Right lobe of liver (tissue), 6 donors: Measurements from ENCODE around the gene TNRC18. TPM values are rescaled to one million over a fixed set of nuclear protein-coding genes. Genes with fewer than 3 reads are reported as not detected.
"Not testable (repeated sequence)": the region's sequence is repeated elsewhere in the genome, so short reads cannot be mapped to it uniquely, and the experiment has no call there.

Experiments
- ATAC-seq, 4 donors: fragments of 200-7000 bp; cut with Tn5 transposase; one replicate each; pipeline ENCODE4 v1.9.1; 2020; ENCODE audit warnings: mild to moderate bottlenecking in 4 of 4, moderate library complexity in 4 of 4
- DNase-seq, 3 donors: peaks; one replicate each; pipeline ENCODE4 v3.0.0-alpha.2; 2020
- H3K27ac ChIP-seq, 3 donors: fragments of 200-600 bp; one replicate each; pipeline ENCODE4 v1.8.0; 2022
- H3K27me3 ChIP-seq, 2 donors: fragments of 200-600 bp; one replicate each; pipeline ENCODE4 v1.8.0; 2022
- H3K36me3 ChIP-seq, 4 donors: fragments of 200-600 bp; sonication (generic) in 1 of 4; one replicate each; pipeline versions ENCODE4 v1.5.1 to v1.8.0; 2017 to 2022; ENCODE audit warnings: control low read depth in 1 of 4
- H3K4me1 ChIP-seq, 4 donors: fragments of 200-600 bp; sonication (generic) in 1 of 4; one replicate each; pipeline versions ENCODE4 v1.5.1 to v1.8.0; 2017 to 2022; ENCODE audit warnings: control low read depth in 1 of 4
- H3K4me3 ChIP-seq, 3 donors: fragments of 200-600 bp; one replicate each; pipeline ENCODE4 v1.8.0; 2022
- H3K9me3 ChIP-seq, 4 donors: fragments of 200-600 bp; sonication (generic) in 1 of 4; one replicate each; pipeline versions ENCODE4 v1.5.1 to v1.8.0; 2017 to 2022; ENCODE audit warnings: control low read depth in 1 of 4
- POLR2A ChIP-seq: fragments of 450-650 bp; IDR thresholded peaks from one replicate; pipeline ENCODE4 v1.6.1; 2017; ENCODE audit warnings: antibody characterized with exemption, mild to moderate bottlenecking
- WGBS: methylation state at CpG from one replicate; pipeline ENCODE4 v1.1.6; 2018; ENCODE audit warnings: low coverage, low lambda C conversion rate; ENCODE audit not compliant: insufficient coverage; ENCODE audit errors: missing lambda C conversion rate; 5-methylcytosine and 5-hydroxymethylcytosine counted together
- intact Hi-C, 2 donors: fragments of 100-400 bp; cut with DNase I; formaldehyde crosslinking; loops; one replicate each; pipeline versions ENCODE4 v1.11.2 to v1.14.1; 2022
- total RNA-seq, 6 experiments: library from RNA; depleted of rRNA in 2 of 6; stranded (reverse); fragments of >200 nt in 2 of 6; fragmentation: NEBNext Ultra II Directional in 3 of 6; extraction: Animal tissue kit (Norgen Biotek cat#: 25700) in 3 of 6; gene quantifications; one replicate each; pipeline versions ENCODE4 v1.1.0 to v1.2.4, GENCODE V29; 2016 to 2023
- TF ChIP-seq, protein P1 (sequence below), 4 donors: fragments of 200-600 bp in 3 of 4; fragments of 450-650 bp in 1 of 4; IDR thresholded peaks; one replicate each; pipeline versions ENCODE4 v1.5.1 to v1.8.0; 2016 to 2022; ENCODE audit warnings: antibody characterized with exemption in 4 of 4, mild to moderate bottlenecking in 2 of 4
- donor health status: DM: no; HTN: yes; CAD: no.
- donor health status: DM: no; HTN: no; CAD: no.
- donor health status: DM: no; HTN: no; CAD: no.
- donor health status: DM: no; HTN: yes; CAD: no.
- donor health status: DM: no; HTN: yes; CAD: no.

TNRC18 gene
- total RNA-seq, 6 experiments from 2014 or later, result 27.0 to 36.9 (median 30.5) TPM

GRCh38 chr7:5291301-5291700 is 132.3 kb downstream of the TNRC18 start:
- Histone ChIP-seq H3K4me1 (no peaks in the 10 kb centered on the region), H3K9me3 (no peaks in the 10 kb centered on the region), H3K4me3 (no peak overlapping the region), H3K27me3 (no peaks in the 10 kb centered on the region), H3K27ac (no peak overlapping the region), H3K36me3 (no peaks in the 10 kb centered on the region)
- TF ChIP-seq POLR2A, result no peak
- TF ChIP-seq, protein P1, sequence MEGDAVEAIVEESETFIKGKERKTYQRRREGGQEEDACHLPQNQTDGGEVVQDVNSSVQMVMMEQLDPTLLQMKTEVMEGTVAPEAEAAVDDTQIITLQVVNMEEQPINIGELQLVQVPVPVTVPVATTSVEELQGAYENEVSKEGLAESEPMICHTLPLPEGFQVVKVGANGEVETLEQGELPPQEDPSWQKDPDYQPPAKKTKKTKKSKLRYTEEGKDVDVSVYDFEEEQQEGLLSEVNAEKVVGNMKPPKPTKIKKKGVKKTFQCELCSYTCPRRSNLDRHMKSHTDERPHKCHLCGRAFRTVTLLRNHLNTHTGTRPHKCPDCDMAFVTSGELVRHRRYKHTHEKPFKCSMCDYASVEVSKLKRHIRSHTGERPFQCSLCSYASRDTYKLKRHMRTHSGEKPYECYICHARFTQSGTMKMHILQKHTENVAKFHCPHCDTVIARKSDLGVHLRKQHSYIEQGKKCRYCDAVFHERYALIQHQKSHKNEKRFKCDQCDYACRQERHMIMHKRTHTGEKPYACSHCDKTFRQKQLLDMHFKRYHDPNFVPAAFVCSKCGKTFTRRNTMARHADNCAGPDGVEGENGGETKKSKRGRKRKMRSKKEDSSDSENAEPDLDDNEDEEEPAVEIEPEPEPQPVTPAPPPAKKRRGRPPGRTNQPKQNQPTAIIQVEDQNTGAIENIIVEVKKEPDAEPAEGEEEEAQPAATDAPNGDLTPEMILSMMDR (IDR thresholded peaks at IDR 0.05), result no peak
- no peak for ATAC-seq
- 80% methylated on average over 1 of the region's 8 CpGs for WGBS
- intact Hi-C loops, result no loop called here
- DNase-seq, result no peak

GRCh38 chr7:5289355-5289754 is 134.3 kb downstream of the TNRC18 start:
- WGBS, result 52% methylated on average over 3 of the region's 7 CpGs
- intact Hi-C loops, result no loop called here
- Histone ChIP-seq H3K27me3 (no peaks in the 10 kb centered on the region), H3K9me3 (no peaks in the 10 kb centered on the region), H3K4me1 (peaks cover 0 to 4% (median 0%) of the 10 kb centered on the region in 4 donors), H3K36me3 (no peaks in the 10 kb centered on the region), H3K4me3 (no peak overlapping the region), H3K27ac (no peak overlapping the region)
- TF ChIP-seq, protein P1 (IDR thresholded peaks at IDR 0.05), result no peak
- TF ChIP-seq POLR2A, result no peak
- ATAC-seq, result no peak
- DNase-seq, result no peak

- H3K27me3 ChIP-seq, H3K9me3 ChIP-seq, H3K36me3 ChIP-seq, H3K27ac ChIP-seq, ATAC-seq, intact Hi-C loops, DNase-seq, H3K4me1 ChIP-seq, H3K4me3 ChIP-seq: not testable (repeated sequence)
- no CpG with 5 or more reads among the region's 8 CpGs for WGBS
These were observed 135.1 kb downstream of the TNRC18 start for GRCh38 chr7:5288560-5288959.

- Histone ChIP-seq H3K36me3 (no peaks in the 10 kb centered on the region), H3K9me3 (no peaks in the 10 kb centered on the region), H3K4me1 (peaks cover 0 to 14% (median 0%) of the 10 kb centered on the region in 4 donors), H3K27me3 (no peaks in the 10 kb centered on the region), H3K27ac (no peak overlapping the region), H3K4me3 (no peak overlapping the region)
- 50% methylated on average over 2 of the region's 19 CpGs for WGBS
- intact Hi-C loops, result no loop called here
- TF ChIP-seq POLR2A, result no peak
- TF ChIP-seq, protein P1 (IDR thresholded peaks at IDR 0.05), result no peak
- ATAC-seq (no peak), DNase-seq (no peak)
These were observed 135.8 kb downstream of the TNRC18 start for GRCh38 chr7:5287802-5288201.

GRCh38 chr7:5287373-5287772 is 136.3 kb downstream of the TNRC18 start:
- intact Hi-C loops, ATAC-seq: not testable (repeated sequence)

DNA sequence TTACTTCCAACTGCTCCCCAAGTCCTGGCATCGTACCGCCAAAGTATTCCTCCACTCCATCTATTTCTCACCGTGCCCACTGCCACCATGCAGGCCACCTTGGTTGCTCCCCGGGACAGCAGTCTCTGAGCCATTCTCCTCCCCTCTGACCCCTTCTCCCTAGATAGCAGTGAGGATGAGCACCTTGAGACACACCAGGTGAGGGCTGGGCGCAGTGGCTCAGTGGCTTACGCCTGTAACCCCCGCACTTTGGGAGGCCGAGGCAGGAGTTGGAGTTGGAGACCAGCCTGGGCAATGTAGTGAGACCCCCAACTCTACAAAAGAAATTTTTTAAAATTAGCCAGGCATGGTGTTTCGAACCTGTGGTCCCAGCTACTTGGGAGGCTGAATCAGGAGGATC is 136.7 kb downstream of the TNRC18 start:
- no peaks in the 10 kb centered on the region for H3K36me3 ChIP-seq
- DNase-seq (no peak), ATAC-seq (no peak)
- intact Hi-C loops, result no loop called here
- no peaks in the 10 kb centered on the region for H3K9me3 ChIP-seq
- peaks cover 0 to 14% (median 0%) of the 10 kb centered on the region in 4 donors for H3K4me1 ChIP-seq
- no peaks in the 10 kb centered on the region for H3K27me3 ChIP-seq
- TF ChIP-seq, protein P1 (IDR thresholded peaks at IDR 0.05), result no peak
- no peak for TF ChIP-seq POLR2A
- H3K4me3 ChIP-seq, result no peak overlapping the region
- 92% methylated on average over 4 of the region's 9 CpGs for WGBS
- no peak overlapping the region for H3K27ac ChIP-seq

More at GRCh38 chr7:5287373-5287772, 136.3 kb downstream of the TNRC18 start:
- not testable (repeated sequence) for H3K4me3 ChIP-seq, H3K9me3 ChIP-seq, H3K36me3 ChIP-seq, H3K27ac ChIP-seq, H3K27me3 ChIP-seq, DNase-seq
- peaks cover 0 to 14% (median 0%) of the 10 kb centered on the region in 4 donors for H3K4me1 ChIP-seq
- 89% methylated on average over 3 of the region's 5 CpGs for WGBS
